ENCODE results near the gene HLX.

Gene HLX

DNA sequence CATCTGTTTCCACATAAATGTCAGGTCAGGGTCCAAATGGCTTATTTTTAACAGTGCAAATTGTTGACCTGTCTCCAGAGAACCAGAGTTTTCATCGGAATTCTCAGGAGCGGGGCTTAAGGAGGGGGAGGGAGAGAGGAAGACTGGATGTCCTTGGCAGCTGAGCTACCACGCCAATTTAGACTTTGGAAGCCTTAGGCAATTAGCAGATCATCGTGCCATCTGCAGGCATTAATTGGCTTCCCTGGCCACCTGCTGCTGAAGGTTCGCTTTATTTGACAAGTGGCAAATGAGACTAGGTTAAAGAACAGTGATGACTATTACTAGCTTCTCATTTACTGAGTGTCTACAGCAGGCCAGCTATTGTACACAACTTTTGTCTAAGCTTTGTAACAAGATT lies 43.7 kb downstream of the HLX start:
- H3K9ac ChIP-seq (ENCODE audit: low read depth, low read length) = no peak overlapping the region
- no peaks in the 10 kb centered on the region for H3K27me3 ChIP-seq (ENCODE audit: control insufficient read depth, insufficient read depth, low read length)
- no peaks in the 10 kb centered on the region for H3K36me3 ChIP-seq (ENCODE audit: control insufficient read depth, insufficient read depth, low read length)
- no peak overlapping the region for H3K4me3 ChIP-seq (ENCODE audit: low read depth, low read length)
- no peaks in the 10 kb centered on the region for H3K9me3 ChIP-seq (ENCODE audit: control insufficient read depth, insufficient read depth, low read length)
- H3K4me1 ChIP-seq (ENCODE audit: control insufficient read depth, insufficient read depth, low read length) = peaks cover 7% of the 10 kb centered on the region

GRCh38 chr1:220924331-220924970 lies 45.2 kb downstream of the HLX start:
- Histone ChIP-seq H3K36me3 (ENCODE audit: control insufficient read depth, insufficient read depth, low read length) (no peaks in the 10 kb centered on the region), H3K4me1 (ENCODE audit: control insufficient read depth, insufficient read depth, low read length) (peaks cover 7% of the 10 kb centered on the region), H3K9me3 (ENCODE audit: control insufficient read depth, insufficient read depth, low read length) (no peaks in the 10 kb centered on the region), H3K27me3 (ENCODE audit: control insufficient read depth, insufficient read depth, low read length) (no peaks in the 10 kb centered on the region), H3K4me3 (ENCODE audit: low read depth, low read length) (no peak overlapping the region), H3K9ac (ENCODE audit: low read depth, low read length) (no peak overlapping the region)

DNA sequence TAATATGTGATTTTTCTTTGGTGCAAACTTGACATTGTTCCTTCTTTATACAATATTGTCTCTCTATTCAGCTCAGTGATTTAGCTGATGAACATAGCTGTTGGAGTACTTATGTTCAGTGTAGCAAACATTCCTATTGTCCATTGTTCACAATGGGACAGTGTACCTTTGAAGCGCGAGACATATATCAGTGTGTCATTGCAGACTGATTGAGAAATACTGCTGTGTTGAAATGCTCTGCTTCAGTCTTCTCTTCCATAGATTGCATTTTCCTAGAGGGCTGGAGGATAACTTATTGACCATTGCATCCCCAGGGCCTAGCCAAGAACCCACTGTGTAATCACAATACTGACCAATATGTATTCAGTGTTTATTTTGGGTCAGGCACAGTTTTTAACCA lies 46.5 kb downstream of the HLX start:
- Histone ChIP-seq H3K9ac (ENCODE audit: low read depth, low read length) (no peak overlapping the region), H3K9me3 (ENCODE audit: control insufficient read depth, insufficient read depth, low read length) (no peaks in the 10 kb centered on the region), H3K4me1 (ENCODE audit: control insufficient read depth, insufficient read depth, low read length) (peaks cover 7% of the 10 kb centered on the region), H3K4me3 (ENCODE audit: low read depth, low read length) (no peak overlapping the region), H3K27me3 (ENCODE audit: control insufficient read depth, insufficient read depth, low read length) (no peaks in the 10 kb centered on the region), H3K36me3 (ENCODE audit: control insufficient read depth, insufficient read depth, low read length) (no peaks in the 10 kb centered on the region)

- H3K27me3 ChIP-seq (ENCODE audit: control insufficient read depth, insufficient read depth, low read length) = no peaks in the 10 kb centered on the region
- H3K9me3 ChIP-seq (ENCODE audit: control insufficient read depth, insufficient read depth, low read length) = no peaks in the 10 kb centered on the region
- H3K4me3 ChIP-seq (ENCODE audit: low read depth, low read length) = no peak overlapping the region
- no peaks in the 10 kb centered on the region for H3K36me3 ChIP-seq (ENCODE audit: control insufficient read depth, insufficient read depth, low read length)
- no peak overlapping the region for H3K9ac ChIP-seq (ENCODE audit: low read depth, low read length)
- peaks cover 7% of the 10 kb centered on the region for H3K4me1 ChIP-seq (ENCODE audit: control insufficient read depth, insufficient read depth, low read length)
Measured at GRCh38 chr1:220926146-220926545, 46.9 kb downstream of the HLX start.

- no peak overlapping the region for H3K4me3 ChIP-seq (ENCODE audit: low read depth, low read length)
- no peaks in the 10 kb centered on the region for H3K27me3 ChIP-seq (ENCODE audit: control insufficient read depth, insufficient read depth, low read length)
- H3K4me1 ChIP-seq (ENCODE audit: control insufficient read depth, insufficient read depth, low read length) = peaks cover 2% of the 10 kb centered on the region
- no peaks in the 10 kb centered on the region for H3K9me3 ChIP-seq (ENCODE audit: control insufficient read depth, insufficient read depth, low read length)
- no peak overlapping the region for H3K9ac ChIP-seq (ENCODE audit: low read depth, low read length)
- H3K36me3 ChIP-seq (ENCODE audit: control insufficient read depth, insufficient read depth, low read length) = no peaks in the 10 kb centered on the region
Measured at GRCh38 chr1:220927442-220927841, 48.2 kb downstream of the HLX start.

DNA sequence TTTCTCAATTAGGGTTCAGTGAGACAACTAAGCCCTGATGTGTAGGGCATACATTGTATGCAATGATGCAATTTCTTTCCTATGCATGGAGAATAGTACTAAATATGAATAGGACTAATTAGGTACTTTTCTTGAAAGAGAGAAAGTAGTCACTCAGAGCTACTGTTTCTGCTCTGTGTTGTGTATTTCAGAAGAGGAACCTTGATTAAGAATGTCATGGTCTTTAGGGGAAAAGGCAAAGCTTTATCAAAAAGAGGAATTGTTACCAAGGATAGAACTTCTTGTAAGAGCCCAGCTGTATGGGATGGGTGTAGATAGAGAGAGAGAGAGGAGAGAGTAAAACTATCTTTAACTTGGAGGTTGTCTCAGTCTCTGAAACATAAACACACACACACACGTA lies 49.1 kb downstream of the HLX start:
- Histone ChIP-seq H3K27me3 (ENCODE audit: control insufficient read depth, insufficient read depth, low read length) (no peaks in the 10 kb centered on the region), H3K9me3 (ENCODE audit: control insufficient read depth, insufficient read depth, low read length) (no peaks in the 10 kb centered on the region)

GRCh38 chr1:220928725-220929300 lies 49.6 kb downstream of the HLX start:
- H3K4me1 ChIP-seq (ENCODE audit: control insufficient read depth, insufficient read depth, low read length) = peaks cover 2% of the 10 kb centered on the region
- H3K27me3 ChIP-seq (ENCODE audit: control insufficient read depth, insufficient read depth, low read length) = no peaks in the 10 kb centered on the region
- no peak overlapping the region for H3K9ac ChIP-seq (ENCODE audit: low read depth, low read length)
- H3K36me3 ChIP-seq (ENCODE audit: control insufficient read depth, insufficient read depth, low read length) = no peaks in the 10 kb centered on the region
- H3K9me3 ChIP-seq (ENCODE audit: control insufficient read depth, insufficient read depth, low read length) = no peaks in the 10 kb centered on the region
- no peak overlapping the region for H3K4me3 ChIP-seq (ENCODE audit: low read depth, low read length)

More for the DNA sequence above, 49.1 kb downstream of the HLX start:
- Histone ChIP-seq H3K36me3 (ENCODE audit: control insufficient read depth, insufficient read depth, low read length) (no peaks in the 10 kb centered on the region), H3K9ac (ENCODE audit: low read depth, low read length) (no peak overlapping the region), H3K4me1 (ENCODE audit: control insufficient read depth, insufficient read depth, low read length) (peaks cover 2% of the 10 kb centered on the region), H3K4me3 (ENCODE audit: low read depth, low read length) (no peak overlapping the region)

DNA sequence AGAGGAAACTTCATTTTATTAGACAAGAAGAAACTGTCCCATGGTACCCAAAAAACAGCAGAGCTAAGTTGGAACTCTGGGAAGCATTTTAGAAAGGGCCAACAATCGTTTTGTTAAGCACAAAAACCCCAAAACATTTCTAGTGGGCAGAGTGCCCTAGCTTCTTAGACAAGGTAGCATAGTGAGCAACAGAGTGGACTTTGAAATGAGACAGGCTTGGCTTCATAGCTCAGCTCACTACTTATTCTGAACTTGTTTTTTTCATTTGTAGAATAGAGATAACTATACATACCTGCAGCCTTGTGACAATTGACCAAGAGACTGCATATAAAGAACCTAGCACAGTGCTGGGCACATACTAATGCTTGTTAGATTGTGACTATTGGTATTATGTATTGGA lies 50.1 kb downstream of the HLX start:
- Histone ChIP-seq H3K4me3 (ENCODE audit: low read depth, low read length) (no peak overlapping the region), H3K27me3 (ENCODE audit: control insufficient read depth, insufficient read depth, low read length) (no peaks in the 10 kb centered on the region), H3K9ac (ENCODE audit: low read depth, low read length) (no peak overlapping the region), H3K4me1 (ENCODE audit: control insufficient read depth, insufficient read depth, low read length) (peaks cover 2% of the 10 kb centered on the region), H3K9me3 (ENCODE audit: control insufficient read depth, insufficient read depth, low read length) (no peaks in the 10 kb centered on the region), H3K36me3 (ENCODE audit: control insufficient read depth, insufficient read depth, low read length) (no peaks in the 10 kb centered on the region)
